Activated CD4-positive, alpha-beta T cell treated with anti-CD3 and anti-CD28 coated beads, Interleukin-2, amount 50 U/mL, for 16 hours (primary cell): ENCODE results near the gene OMG.
"Not testable (repeated sequence)": the region's sequence is repeated elsewhere in the genome, so short reads cannot be mapped to it uniquely, and the experiment has no call there.

Experiments used
- DNase-seq: peaks from one replicate; pipeline ENCODE4 v3.0.0-alpha.2; 2020

The OMG gene

GRCh38 chr17:31308372-31309334, 11.6 kb upstream of the OMG start:
- peak; percentile 52 for DNase-seq

GRCh38 chr17:31307640-31308039, 10.6 kb upstream of the OMG start:
- DNase-seq = no peak

GRCh38 chr17:31299624-31300023, 2.6 kb upstream of the OMG start:
- DNase-seq = no peak

GRCh38 chr17:31296142-31296541, 897 bp downstream of the OMG start:
- no peak for DNase-seq

- no peak for DNase-seq
These were observed 1.6 kb downstream of the OMG start for GRCh38 chr17:31295489-31295871.

GRCh38 chr17:31294820-31295488, 2.1 kb downstream of the OMG start:
- no peak for DNase-seq

GRCh38 chr17:31294231-31294630, 2.8 kb downstream of the OMG start:
- no peak for DNase-seq

- no peak for DNase-seq
These were observed 3.5 kb downstream of the OMG start for GRCh38 chr17:31293581-31293980.

GRCh38 chr17:31291820-31292219, 5.2 kb downstream of the OMG start:
- no peak for DNase-seq

- DNase-seq = no peak
These were observed 7.2 kb downstream of the OMG start for GRCh38 chr17:31289790-31290189.

- DNase-seq = not testable (repeated sequence)
These were observed 9.1 kb downstream of the OMG start for GRCh38 chr17:31287932-31288331.

- DNase-seq = no peak
These were observed 10.5 kb downstream of the OMG start for GRCh38 chr17:31286587-31286986.

GRCh38 chr17:31283841-31284240, 13.2 kb downstream of the OMG start:
- no peak for DNase-seq

GRCh38 chr17:31281061-31281460, 16.0 kb downstream of the OMG start:
- DNase-seq = no peak

- DNase-seq = no peak
These were observed 17.6 kb downstream of the OMG start for GRCh38 chr17:31279401-31279800.

- DNase-seq = no peak
These were observed 21.9 kb downstream of the OMG start for GRCh38 chr17:31275116-31275515.

GRCh38 chr17:31274252-31274651, 22.8 kb downstream of the OMG start:
- DNase-seq = no peak

GRCh38 chr17:31273516-31273915, 23.5 kb downstream of the OMG start:
- DNase-seq = no peak

- no peak for DNase-seq
These were observed 24.2 kb downstream of the OMG start for GRCh38 chr17:31272803-31273202.

- no peak for DNase-seq
These were observed 24.8 kb downstream of the OMG start for GRCh38 chr17:31272236-31272635.

GRCh38 chr17:31269578-31269983, 27.5 kb downstream of the OMG start:
- no peak for DNase-seq

- no peak for DNase-seq
These were observed 27.9 kb downstream of the OMG start for GRCh38 chr17:31269036-31269577.

GRCh38 chr17:31266042-31266441, 31.0 kb downstream of the OMG start:
- DNase-seq = no peak

- not testable (repeated sequence) for DNase-seq
These were observed 34.1 kb downstream of the OMG start for GRCh38 chr17:31262923-31263322.
